Testis (tissue), 3 donors: ENCODE measurements around the gene AFG1L. TPM values are rescaled to one million over a fixed set of nuclear protein-coding genes. Genes with fewer than 3 reads are reported as not detected.

Experiments
- DNase-seq: peaks from one replicate; pipeline ENCODE4 v3.0.0-alpha.2; 2019
- H3K27ac ChIP-seq, 2 donors: fragments of 200-600 bp; sonication (generic); one replicate each; pipeline ENCODE4 v1.5.1; 2019
- H3K27me3 ChIP-seq: fragments of 200-600 bp; sonication (generic); one replicate; pipeline ENCODE4 v1.5.1; 2019
- H3K36me3 ChIP-seq: fragments of 200-600 bp; sonication (generic); one replicate; pipeline ENCODE4 v1.5.1; 2017; ENCODE audit warnings: low read depth; ENCODE audit errors: missing control alignments
- H3K4me1 ChIP-seq: fragments of 200-600 bp; sonication (generic); one replicate; pipeline ENCODE4 v1.5.1; 2019
- H3K4me3 ChIP-seq, 2 donors: fragments of 200-600 bp; sonication (generic); one replicate each; pipeline ENCODE4 v1.5.1; 2017 to 2019
- H3K9me3 ChIP-seq: fragments of 200-600 bp; sonication (generic); one replicate; pipeline ENCODE4 v1.5.1; 2017
- CTCF ChIP-seq, 3 experiments: fragments of 450-650 bp in 2 of 3; fragments of 200-600 bp in 1 of 3; sonication (generic) in 1 of 3; IDR thresholded peaks; one replicate each; pipeline ENCODE4 v1.5.1; 2016 to 2019; ENCODE audit warnings: antibody characterized with exemption in 3 of 3, mild to moderate bottlenecking in 2 of 3, moderate library complexity in 1 of 3
- POLR2A ChIP-seq: fragments of 450-650 bp; IDR thresholded peaks from one replicate; pipeline ENCODE4 v1.6.1; 2017; ENCODE audit warnings: antibody characterized with exemption, mild to moderate bottlenecking, moderate library complexity
- WGBS, 2 donors: methylation state at CpG; one replicate each; pipeline ENCODE4 v1.1.5; 2018; 5-methylcytosine and 5-hydroxymethylcytosine counted together
- intact Hi-C: fragments of 100-400 bp; cut with DNase I; formaldehyde crosslinking; loops from one replicate; pipeline ENCODE4 v1.15.1; 2023; ENCODE audit warnings: low total_unique reads
- polyA plus RNA-seq: library from polyadenylated mRNA; stranded (reverse); fragments of 350-450 nt; fragmentation: Illumina TruSeq; extraction: RNeasy Lipid Tissue Mini Kit (QIAGEN cat#74804); gene quantifications from one replicate; pipeline ENCODE4 v1.2.3, GENCODE V29; 2014; ENCODE audit warnings: low read depth, low replicate concordance; ENCODE audit not compliant: insufficient read depth
- total RNA-seq, 2 donors: library from RNA; depleted of rRNA; stranded (reverse); fragments of >200 nt; gene quantifications; one replicate each; pipeline ENCODE4 v1.2.3, GENCODE V29; 2016

The AFG1L gene
- total and polyA plus RNA-seq, 3 donors from 2014 or later, result 9.2 to 43.0 (median 11.7) TPM

- no peak overlapping the region for H3K27ac ChIP-seq
- WGBS, 2 donors, result 56 to 61% methylated on average over 5 of the region's 5 CpGs
- no peaks in the 10 kb centered on the region for H3K27me3 ChIP-seq
These were observed 169.7 kb downstream of the AFG1L start for GRCh38 chr6:108464418-108465097.

GRCh38 chr6:108465098-108465495 lies 170.2 kb downstream of the AFG1L start:
- intact Hi-C loops, result no loop called here
- H3K27ac ChIP-seq, result no peak overlapping the region
- 83 to 87% methylated on average over 2 of the region's 2 CpGs for WGBS, 2 donors

More at GRCh38 chr6:108464418-108465097, 169.7 kb downstream of the AFG1L start:
- Histone ChIP-seq H3K9me3 (no peaks in the 10 kb centered on the region), H3K4me3 (no peak overlapping the region), H3K36me3 (no peaks in the 10 kb centered on the region), H3K4me1 (no peaks in the 10 kb centered on the region)
- intact Hi-C loops, result no loop called here
- no peak for DNase-seq
- TF ChIP-seq CTCF (IDR thresholded peaks at IDR 0.05), result no peak
- TF ChIP-seq POLR2A, result no peak

GRCh38 chr6:108468346-108468745 lies 173.5 kb downstream of the AFG1L start:
- H3K36me3 ChIP-seq, result no peaks in the 10 kb centered on the region
- no peak overlapping the region for H3K27ac ChIP-seq
- no peaks in the 10 kb centered on the region for H3K9me3 ChIP-seq
- intact Hi-C loops, result no loop called here
- H3K27me3 ChIP-seq, result no peaks in the 10 kb centered on the region
- H3K4me1 ChIP-seq, result no peaks in the 10 kb centered on the region
- H3K4me3 ChIP-seq, result no peak overlapping the region
- no peak for DNase-seq
- 93 to 100% methylated on average over 1 of the region's 1 CpG for WGBS, 2 donors
- no peak for TF ChIP-seq POLR2A
- TF ChIP-seq CTCF (IDR thresholded peaks at IDR 0.05), result no peak

More at GRCh38 chr6:108465098-108465495, 170.2 kb downstream of the AFG1L start:
- Histone ChIP-seq H3K9me3 (no peaks in the 10 kb centered on the region), H3K4me1 (no peaks in the 10 kb centered on the region), H3K27me3 (no peaks in the 10 kb centered on the region), H3K36me3 (no peaks in the 10 kb centered on the region), H3K4me3 (no peak overlapping the region)
- no peak for TF ChIP-seq CTCF (IDR thresholded peaks at IDR 0.05)
- TF ChIP-seq POLR2A, result no peak
- no peak for DNase-seq

- Histone ChIP-seq H3K36me3 (no peaks in the 10 kb centered on the region), H3K27me3 (no peaks in the 10 kb centered on the region), H3K9me3 (no peaks in the 10 kb centered on the region), H3K4me3 (no peak overlapping the region), H3K27ac (no peak overlapping the region), H3K4me1 (no peaks in the 10 kb centered on the region)
- 69 to 86% methylated on average over 1 of the region's 1 CpG for WGBS, 2 donors
- intact Hi-C loops, result no loop called here
- no peak for TF ChIP-seq CTCF (IDR thresholded peaks at IDR 0.05)
- no peak for TF ChIP-seq POLR2A
- no peak for DNase-seq
These were observed 174.5 kb downstream of the AFG1L start for GRCh38 chr6:108469316-108469715.

- Histone ChIP-seq H3K9me3 (no peaks in the 10 kb centered on the region), H3K27ac (no peak overlapping the region), H3K4me3 (no peak overlapping the region), H3K4me1 (no peaks in the 10 kb centered on the region), H3K27me3 (no peaks in the 10 kb centered on the region), H3K36me3 (no peaks in the 10 kb centered on the region)
- DNase-seq, result no peak
- intact Hi-C loops, result no loop called here
- no peak for TF ChIP-seq CTCF (IDR thresholded peaks at IDR 0.05)
- TF ChIP-seq POLR2A, result no peak
- WGBS, 2 donors, result 91 to 95% methylated on average over 2 of the region's 2 CpGs
These were observed 178.3 kb downstream of the AFG1L start for GRCh38 chr6:108473197-108473596.
